ENCODE measurements around the gene KIF1A.

Gene KIF1A

DNA sequence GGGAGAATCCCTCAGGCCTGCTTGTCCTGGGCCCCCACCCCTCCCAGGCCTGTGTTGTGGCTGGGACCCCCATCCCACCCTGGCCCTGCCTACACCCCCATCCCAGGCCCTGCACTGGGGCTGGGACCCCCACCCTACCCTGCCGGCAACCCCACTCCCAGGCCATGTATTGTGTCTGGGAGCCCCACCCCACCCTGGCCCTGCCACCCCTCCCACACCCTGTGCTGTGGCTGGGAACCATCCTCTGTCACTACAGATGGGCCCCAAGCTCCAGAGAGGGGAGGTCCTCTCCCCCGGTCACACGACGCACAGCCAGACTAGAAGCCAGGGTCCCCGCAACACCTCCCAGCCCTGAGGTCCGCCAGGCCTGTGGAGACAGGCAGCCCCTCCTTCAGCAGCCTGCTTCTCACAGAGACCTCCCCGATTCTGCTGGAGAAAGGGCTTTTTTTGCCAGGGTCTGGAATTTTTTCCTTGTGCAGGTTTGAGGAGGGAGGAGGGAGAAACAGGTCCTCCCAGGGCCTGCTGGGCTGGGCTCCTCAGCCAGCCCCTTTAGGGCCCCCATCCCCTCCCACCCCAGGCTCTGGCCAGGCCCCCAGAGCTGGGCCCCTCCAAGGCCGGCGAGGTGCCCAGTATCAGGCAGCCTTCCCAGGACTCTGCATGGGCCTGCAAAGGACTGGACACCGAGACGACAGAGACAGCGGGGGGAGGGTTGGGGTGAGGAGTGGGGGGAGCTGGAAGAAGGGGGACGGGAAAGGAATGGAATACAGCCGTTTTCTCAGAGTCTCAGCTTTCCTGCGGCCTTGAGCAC, 28.0 kb downstream of the KIF1A start:
- TF ChIP-seq, protein P1, sequence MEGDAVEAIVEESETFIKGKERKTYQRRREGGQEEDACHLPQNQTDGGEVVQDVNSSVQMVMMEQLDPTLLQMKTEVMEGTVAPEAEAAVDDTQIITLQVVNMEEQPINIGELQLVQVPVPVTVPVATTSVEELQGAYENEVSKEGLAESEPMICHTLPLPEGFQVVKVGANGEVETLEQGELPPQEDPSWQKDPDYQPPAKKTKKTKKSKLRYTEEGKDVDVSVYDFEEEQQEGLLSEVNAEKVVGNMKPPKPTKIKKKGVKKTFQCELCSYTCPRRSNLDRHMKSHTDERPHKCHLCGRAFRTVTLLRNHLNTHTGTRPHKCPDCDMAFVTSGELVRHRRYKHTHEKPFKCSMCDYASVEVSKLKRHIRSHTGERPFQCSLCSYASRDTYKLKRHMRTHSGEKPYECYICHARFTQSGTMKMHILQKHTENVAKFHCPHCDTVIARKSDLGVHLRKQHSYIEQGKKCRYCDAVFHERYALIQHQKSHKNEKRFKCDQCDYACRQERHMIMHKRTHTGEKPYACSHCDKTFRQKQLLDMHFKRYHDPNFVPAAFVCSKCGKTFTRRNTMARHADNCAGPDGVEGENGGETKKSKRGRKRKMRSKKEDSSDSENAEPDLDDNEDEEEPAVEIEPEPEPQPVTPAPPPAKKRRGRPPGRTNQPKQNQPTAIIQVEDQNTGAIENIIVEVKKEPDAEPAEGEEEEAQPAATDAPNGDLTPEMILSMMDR (IDR thresholded peaks at IDR 0.05; ENCODE audit: insufficient read depth, low read depth, low read length, missing control alignments): no peak
- no peak overlapping the region for H3K4me3 ChIP-seq (ENCODE audit: low read depth, low read length)
- DNase-seq (ENCODE audit: low read depth): no peak

DNA sequence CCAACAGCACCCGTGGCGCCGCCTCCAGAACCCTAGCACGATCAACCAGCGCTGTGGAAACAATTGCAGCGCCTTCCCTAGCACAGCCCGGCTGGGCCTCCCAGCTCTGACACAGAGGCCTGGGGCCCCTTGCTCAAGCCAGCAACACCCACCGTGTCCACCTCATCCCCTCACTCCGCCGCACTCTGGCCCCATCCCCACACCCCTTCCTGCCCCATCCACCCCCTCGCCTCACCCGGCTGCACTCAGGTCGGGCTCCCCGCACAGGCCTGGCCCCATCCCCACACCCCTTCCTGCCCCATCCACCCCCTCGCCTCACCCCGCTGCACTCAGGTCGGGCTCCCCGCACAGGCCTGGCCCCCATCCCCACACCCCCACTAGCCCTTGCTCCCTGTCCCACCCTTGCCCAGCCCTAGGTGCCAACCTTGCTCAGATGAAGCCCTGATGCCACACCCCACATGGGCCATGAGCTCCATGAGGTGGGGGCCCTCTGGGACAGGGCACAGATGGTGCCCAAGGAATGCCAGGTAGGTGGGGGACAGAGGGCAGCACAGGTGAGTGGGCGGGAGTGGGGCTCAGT, 28.7 kb downstream of the KIF1A start:
- DNase-seq (ENCODE audit: low read depth): no peak
- TF ChIP-seq, protein P1 (IDR thresholded peaks at IDR 0.05; ENCODE audit: insufficient read depth, low read depth, low read length, missing control alignments): no peak
- no peak overlapping the region for H3K4me3 ChIP-seq (ENCODE audit: low read depth, low read length)

DNA sequence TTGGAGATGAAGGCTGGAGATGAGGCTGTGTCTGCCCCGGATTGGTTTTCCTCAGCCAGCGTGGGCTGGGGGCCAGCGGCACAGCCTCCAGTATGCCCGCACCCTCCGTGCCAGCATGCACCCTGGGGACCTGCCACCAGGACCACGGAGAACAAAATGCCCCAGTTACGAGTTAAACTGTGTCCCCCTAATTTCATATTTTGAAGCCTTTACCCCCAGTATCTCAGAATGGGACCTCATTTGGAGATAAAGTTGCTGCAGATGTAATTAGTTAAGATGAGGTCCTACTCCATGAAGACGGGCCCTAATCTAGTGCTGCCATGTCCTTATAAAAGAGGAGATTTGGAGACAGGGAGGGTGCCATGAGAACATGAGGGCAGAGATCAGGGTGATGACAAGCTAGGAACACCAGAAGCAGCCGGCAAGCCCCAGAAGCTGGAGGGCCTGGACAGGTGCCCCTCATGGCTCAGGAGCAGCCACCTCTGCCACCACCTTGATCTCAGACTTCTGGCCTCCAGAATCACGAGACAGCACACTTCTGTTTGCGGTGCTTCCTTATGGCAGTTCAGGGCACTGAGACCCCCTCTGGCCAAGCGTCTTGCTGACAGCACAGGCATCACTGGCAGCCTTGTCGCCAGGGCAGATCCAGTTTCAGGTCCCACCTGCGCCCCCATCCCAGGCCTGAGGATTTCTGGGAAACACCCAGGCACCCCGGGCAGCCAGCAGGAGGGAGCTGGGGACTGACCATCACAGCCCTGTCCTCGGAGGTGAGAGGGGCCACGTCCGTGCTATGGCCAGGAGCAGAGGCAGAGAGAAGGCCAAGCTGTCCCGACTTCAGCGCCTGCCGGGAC, 29.4 kb downstream of the KIF1A start:
- TF ChIP-seq, protein P1 (IDR thresholded peaks at IDR 0.05; ENCODE audit: insufficient read depth, low read depth, low read length, missing control alignments): no peak
- no peak for DNase-seq (ENCODE audit: low read depth)
- no peak overlapping the region for H3K4me3 ChIP-seq (ENCODE audit: low read depth, low read length)

DNA sequence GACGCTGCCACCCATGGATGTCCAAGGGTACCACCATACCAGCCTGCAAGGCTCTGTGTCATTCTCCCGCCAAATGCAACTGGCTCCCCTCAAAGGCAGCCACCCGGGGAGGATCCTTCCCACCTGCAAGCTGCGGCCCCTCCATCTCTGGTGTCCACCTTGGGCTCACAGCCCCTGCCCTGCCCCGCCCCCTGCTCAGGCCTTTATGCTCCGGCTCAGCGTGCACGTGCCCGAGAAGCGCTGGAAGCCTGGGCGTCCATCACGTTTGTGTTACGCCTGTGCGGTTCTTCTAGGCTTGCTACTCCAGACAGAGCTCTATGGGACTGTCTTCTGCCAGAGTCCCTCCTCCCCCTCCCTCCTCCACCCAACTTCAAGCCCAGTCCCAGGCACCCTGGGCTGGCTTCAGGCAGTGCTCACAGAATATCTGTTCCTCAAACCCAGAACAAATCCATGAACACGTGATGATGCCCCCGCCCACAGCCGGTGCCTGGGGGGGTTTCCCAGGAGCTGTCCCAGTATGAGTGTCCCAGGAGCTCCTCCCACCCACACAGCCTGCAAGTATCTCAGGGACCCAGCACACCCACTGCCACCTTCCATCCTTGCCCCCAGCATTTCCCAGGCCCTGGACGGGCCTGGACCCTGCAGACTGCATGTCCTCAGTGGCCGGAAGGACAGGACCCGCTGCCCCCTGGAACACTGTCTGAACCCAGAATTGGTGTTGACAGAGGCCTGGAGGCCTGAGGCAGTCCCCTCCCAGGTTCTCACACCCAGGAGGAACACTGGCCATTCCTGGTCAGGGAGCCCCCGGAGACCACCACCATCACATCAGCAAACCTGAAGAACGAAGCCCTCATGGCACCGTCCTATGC, 30.3 kb downstream of the KIF1A start:
- TF ChIP-seq, protein P1 (IDR thresholded peaks at IDR 0.05; ENCODE audit: insufficient read depth, low read depth, low read length, missing control alignments): no peak
- DNase-seq (ENCODE audit: low read depth): peak; percentile 28
- H3K4me3 ChIP-seq (ENCODE audit: low read depth, low read length): no peak overlapping the region

DNA sequence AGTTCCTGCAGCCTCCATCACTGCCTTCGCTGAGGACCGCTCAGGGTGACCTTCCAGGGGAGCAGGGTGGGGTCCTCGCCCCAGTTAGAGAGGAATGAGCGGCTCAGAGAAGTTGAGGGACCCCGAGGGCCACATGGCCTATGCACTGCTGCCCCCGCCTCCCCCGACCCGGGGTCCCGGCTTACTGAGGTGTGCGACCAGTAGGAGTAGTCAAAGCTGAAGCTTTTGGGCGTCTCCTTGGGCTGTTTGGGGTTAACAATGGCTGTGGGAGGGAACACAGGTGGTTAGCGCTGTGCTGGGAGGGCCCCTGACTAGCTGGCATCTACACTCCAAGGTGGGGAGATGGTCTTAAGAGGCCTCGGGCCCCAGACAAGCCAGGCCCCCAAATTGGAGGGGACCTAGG, 31.0 kb downstream of the KIF1A start:
- DNase-seq (ENCODE audit: low read depth): no peak
- TF ChIP-seq, protein P1 (IDR thresholded peaks at IDR 0.05; ENCODE audit: insufficient read depth, low read depth, low read length, missing control alignments): no peak
- H3K4me3 ChIP-seq (ENCODE audit: low read depth, low read length): no peak overlapping the region

DNA sequence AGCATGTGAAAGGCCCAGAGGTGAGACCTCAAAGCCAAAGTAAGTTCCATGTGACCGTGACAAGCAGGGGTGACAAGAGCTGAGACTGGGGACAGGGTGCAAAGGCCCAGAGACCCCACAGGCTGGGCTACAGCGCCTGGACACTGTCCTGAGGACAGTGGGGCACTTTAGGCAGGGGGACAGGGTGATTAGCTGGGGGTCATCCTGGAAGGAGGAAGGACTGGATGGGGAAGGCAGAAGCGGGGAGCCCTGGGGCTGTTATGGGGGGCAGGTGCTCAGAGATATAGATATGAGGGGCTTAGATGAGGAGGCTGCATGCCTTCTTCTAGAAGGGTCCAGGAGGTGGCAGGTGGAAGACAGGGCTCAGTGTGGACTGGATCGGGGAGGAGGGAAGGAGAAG, 31.5 kb downstream of the KIF1A start:
- TF ChIP-seq, protein P1 (IDR thresholded peaks at IDR 0.05; ENCODE audit: insufficient read depth, low read depth, low read length, missing control alignments): no peak
- no peak for DNase-seq (ENCODE audit: low read depth)
- no peak overlapping the region for H3K4me3 ChIP-seq (ENCODE audit: low read depth, low read length)
